Adrenal gland (tissue), 5 donors: ENCODE data around the gene EEF1AKMT3.

Experiments used
- CTCF ChIP-seq, 6 experiments: fragments of 450-650 bp in 4 of 6; fragments of 200-600 bp in 2 of 6; sonication (generic) in 1 of 6; IDR thresholded peaks; 1 replicate in 5 of 6; 2 replicates in 1 of 6; pipeline versions ENCODE4 v1.5.1 to v1.8.0; 2016 to 2021; ENCODE audit warnings: antibody characterized with exemption in 6 of 6, mild to moderate bottlenecking in 2 of 6, moderate library complexity in 1 of 6
- POLR2A ChIP-seq, 2 donors: fragments of 450-650 bp; IDR thresholded peaks; one replicate each; pipeline ENCODE4 v1.6.1; 2017; ENCODE audit warnings: antibody characterized with exemption in 2 of 2, mild to moderate bottlenecking in 2 of 2, moderate library complexity in 1 of 2
- donor health status: DM: no; HTN: no; CAD: no.

- TF ChIP-seq CTCF (IDR thresholded peaks at IDR 0.05) (no peak), POLR2A (IDR thresholded peaks at IDR 0.05) (no peak)
Measured at GRCh38 chr12:57758552-57759359, 13.7 kb upstream of the EEF1AKMT3 start.
